DOHH2 (cell line): ENCODE data around the gene PRMT1.

Experiments
- EZH2phosphoT487 ChIP-seq: fragments of 200-600 bp; sonication (generic); IDR thresholded peaks from 2 replicates; pipeline ENCODE4 v1.6.1; 2017; ENCODE audit warnings: borderline replicate concordance, mild to moderate bottlenecking, antibody characterized with exemption, low read length, moderate library complexity, mixed read lengths
- TF ChIP-seq, protein P1 (sequence below): fragments of 200-600 bp; sonication (generic); IDR thresholded peaks from one replicate; pipeline ENCODE4 v1.5.1; 2014; ENCODE audit warnings: antibody characterized with exemption, mild to moderate bottlenecking, low read depth, low read length; ENCODE audit not compliant: poor library complexity, severe bottlenecking

DNA sequence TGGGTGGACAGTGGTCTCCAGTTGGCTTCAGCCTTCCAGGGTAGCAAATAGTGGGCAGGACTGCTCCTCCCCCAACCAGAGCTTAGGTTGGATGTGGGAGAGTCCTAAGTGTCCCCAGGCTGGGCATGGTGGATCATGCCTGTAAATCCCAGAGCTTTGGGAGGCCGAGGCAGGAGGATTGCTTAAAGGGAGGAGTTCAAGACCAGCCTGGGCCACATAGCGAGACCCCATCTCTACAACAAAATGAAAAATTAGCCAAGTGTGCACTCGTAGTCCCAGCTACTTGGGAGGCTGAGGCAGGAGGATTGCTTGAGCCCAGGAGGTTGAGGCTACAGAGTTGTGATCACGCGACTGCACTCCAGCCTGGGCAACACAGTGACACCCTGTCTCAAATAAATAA lies 44.5 kb upstream of the PRMT1 start:
- TF ChIP-seq, protein P1, sequence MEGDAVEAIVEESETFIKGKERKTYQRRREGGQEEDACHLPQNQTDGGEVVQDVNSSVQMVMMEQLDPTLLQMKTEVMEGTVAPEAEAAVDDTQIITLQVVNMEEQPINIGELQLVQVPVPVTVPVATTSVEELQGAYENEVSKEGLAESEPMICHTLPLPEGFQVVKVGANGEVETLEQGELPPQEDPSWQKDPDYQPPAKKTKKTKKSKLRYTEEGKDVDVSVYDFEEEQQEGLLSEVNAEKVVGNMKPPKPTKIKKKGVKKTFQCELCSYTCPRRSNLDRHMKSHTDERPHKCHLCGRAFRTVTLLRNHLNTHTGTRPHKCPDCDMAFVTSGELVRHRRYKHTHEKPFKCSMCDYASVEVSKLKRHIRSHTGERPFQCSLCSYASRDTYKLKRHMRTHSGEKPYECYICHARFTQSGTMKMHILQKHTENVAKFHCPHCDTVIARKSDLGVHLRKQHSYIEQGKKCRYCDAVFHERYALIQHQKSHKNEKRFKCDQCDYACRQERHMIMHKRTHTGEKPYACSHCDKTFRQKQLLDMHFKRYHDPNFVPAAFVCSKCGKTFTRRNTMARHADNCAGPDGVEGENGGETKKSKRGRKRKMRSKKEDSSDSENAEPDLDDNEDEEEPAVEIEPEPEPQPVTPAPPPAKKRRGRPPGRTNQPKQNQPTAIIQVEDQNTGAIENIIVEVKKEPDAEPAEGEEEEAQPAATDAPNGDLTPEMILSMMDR, result no peak
- no peak for TF ChIP-seq EZH2phosphoT487
